ENCODE results near the gene ARHGAP42. TPM values are rescaled to one million over a fixed set of nuclear protein-coding genes. Genes with fewer than 3 reads are reported as not detected.
A peak's percentile ranks its signal among the peaks of the same experiment; 100 is the strongest.

The ARHGAP42 gene
- total and polyA plus RNA-seq, 4 donors: 3.8 to 17.2 (median 12.0) TPM

DNA sequence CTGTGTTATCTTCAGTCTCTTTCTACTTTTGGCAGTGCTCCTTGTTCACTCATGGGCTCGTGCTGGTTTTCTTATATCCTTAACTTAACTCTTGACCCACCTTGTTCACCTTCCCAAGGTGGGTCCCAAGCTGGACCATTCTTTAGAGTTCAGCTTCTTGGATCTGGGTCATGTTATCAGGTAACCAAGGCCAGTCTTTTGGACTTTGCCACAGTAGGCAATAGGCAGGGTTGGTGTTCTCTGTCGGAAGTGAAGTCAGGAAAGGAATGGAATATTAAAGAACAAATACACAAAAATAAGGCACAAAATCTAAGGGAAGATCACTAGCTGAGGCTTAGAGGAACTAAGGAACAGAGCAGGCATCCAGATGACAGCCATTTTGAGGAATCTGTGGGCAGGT lies 202.7 kb downstream of the ARHGAP42 start:
- Histone ChIP-seq H3K4me1 (ENCODE audit: control insufficient read depth in 4 of 4, insufficient read depth in 4 of 4, low read length in 3 of 4) (peaks cover 0 to 13% (median 5%) of the 10 kb centered on the region in 4 donors), H3K9ac (ENCODE audit: low read depth in 1 of 2, low read length in 2 of 2) (no peak overlapping the region), H3K4me3 (ENCODE audit: low read depth in 1 of 3, low read length in 3 of 3) (no peak overlapping the region), H3K27ac (ENCODE audit: low read depth in 1 of 2, low read length in 2 of 2) (no peak overlapping the region), H3K36me3 (ENCODE audit: control insufficient read depth in 4 of 4, insufficient read depth in 3 of 4, low read depth in 1 of 4, low read length in 3 of 4) (no peaks in the 10 kb centered on the region), H3K27me3 (ENCODE audit: control insufficient read depth in 4 of 4, insufficient read depth in 4 of 4, low read length in 3 of 4) (no peaks in the 10 kb centered on the region), H3K9me3 (ENCODE audit: control insufficient read depth in 4 of 4, low read length in 3 of 4) (no peaks in the 10 kb centered on the region)
- 34% methylated on average over 2 of the region's 2 CpGs for WGBS
- TF ChIP-seq, protein P1, sequence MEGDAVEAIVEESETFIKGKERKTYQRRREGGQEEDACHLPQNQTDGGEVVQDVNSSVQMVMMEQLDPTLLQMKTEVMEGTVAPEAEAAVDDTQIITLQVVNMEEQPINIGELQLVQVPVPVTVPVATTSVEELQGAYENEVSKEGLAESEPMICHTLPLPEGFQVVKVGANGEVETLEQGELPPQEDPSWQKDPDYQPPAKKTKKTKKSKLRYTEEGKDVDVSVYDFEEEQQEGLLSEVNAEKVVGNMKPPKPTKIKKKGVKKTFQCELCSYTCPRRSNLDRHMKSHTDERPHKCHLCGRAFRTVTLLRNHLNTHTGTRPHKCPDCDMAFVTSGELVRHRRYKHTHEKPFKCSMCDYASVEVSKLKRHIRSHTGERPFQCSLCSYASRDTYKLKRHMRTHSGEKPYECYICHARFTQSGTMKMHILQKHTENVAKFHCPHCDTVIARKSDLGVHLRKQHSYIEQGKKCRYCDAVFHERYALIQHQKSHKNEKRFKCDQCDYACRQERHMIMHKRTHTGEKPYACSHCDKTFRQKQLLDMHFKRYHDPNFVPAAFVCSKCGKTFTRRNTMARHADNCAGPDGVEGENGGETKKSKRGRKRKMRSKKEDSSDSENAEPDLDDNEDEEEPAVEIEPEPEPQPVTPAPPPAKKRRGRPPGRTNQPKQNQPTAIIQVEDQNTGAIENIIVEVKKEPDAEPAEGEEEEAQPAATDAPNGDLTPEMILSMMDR (IDR thresholded peaks at IDR 0.05; ENCODE audit: low read depth, low read length, missing input control): no peak
- TF ChIP-seq SP1 (IDR thresholded peaks at IDR 0.05): no peak
- TF ChIP-seq HNF4A (conservative IDR thresholded peaks at IDR 0.05): peak; percentile 37 to 42
- no peak for DNase-seq (ENCODE audit: low spot score)

DNA sequence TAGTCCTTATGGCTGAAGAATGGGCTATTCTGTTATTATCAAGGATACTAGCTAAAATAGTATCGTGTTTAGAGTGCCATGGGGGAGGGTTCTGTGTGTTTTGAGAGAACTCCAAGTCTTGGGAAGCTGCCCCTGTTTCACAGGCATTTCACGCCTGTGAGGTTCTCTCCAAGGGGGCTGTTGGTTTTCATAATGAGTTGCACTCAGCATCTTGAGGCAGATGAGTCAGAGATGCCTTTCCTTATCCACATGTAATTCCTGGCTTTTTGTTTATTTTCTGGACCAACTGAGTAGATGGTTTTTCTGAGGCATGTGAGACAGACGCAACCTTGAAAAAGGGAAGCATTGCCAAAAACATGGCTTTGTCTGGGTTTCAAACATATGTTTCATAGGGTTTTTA lies 203.7 kb downstream of the ARHGAP42 start:
- H3K4me3 ChIP-seq (ENCODE audit: low read depth in 1 of 3, low read length in 3 of 3): no peak overlapping the region
- DNase-seq (ENCODE audit: low spot score): no peak
- 43% methylated on average over 3 of the region's 3 CpGs for WGBS
- TF ChIP-seq YY1 (IDR thresholded peaks at IDR 0.05): no peak
- TF ChIP-seq, protein P1 (IDR thresholded peaks at IDR 0.05; ENCODE audit: low read depth, low read length, missing input control): no peak
- no peak for TF ChIP-seq GABPA (IDR thresholded peaks at IDR 0.05 in 1 of 2, conservative IDR thresholded peaks at IDR 0.05 in 1 of 2)
- TF ChIP-seq, protein P2, sequence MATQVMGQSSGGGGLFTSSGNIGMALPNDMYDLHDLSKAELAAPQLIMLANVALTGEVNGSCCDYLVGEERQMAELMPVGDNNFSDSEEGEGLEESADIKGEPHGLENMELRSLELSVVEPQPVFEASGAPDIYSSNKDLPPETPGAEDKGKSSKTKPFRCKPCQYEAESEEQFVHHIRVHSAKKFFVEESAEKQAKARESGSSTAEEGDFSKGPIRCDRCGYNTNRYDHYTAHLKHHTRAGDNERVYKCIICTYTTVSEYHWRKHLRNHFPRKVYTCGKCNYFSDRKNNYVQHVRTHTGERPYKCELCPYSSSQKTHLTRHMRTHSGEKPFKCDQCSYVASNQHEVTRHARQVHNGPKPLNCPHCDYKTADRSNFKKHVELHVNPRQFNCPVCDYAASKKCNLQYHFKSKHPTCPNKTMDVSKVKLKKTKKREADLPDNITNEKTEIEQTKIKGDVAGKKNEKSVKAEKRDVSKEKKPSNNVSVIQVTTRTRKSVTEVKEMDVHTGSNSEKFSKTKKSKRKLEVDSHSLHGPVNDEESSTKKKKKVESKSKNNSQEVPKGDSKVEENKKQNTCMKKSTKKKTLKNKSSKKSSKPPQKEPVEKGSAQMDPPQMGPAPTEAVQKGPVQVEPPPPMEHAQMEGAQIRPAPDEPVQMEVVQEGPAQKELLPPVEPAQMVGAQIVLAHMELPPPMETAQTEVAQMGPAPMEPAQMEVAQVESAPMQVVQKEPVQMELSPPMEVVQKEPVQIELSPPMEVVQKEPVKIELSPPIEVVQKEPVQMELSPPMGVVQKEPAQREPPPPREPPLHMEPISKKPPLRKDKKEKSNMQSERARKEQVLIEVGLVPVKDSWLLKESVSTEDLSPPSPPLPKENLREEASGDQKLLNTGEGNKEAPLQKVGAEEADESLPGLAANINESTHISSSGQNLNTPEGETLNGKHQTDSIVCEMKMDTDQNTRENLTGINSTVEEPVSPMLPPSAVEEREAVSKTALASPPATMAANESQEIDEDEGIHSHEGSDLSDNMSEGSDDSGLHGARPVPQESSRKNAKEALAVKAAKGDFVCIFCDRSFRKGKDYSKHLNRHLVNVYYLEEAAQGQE (IDR thresholded peaks at IDR 0.05): no peak
- TF ChIP-seq, protein P3, sequence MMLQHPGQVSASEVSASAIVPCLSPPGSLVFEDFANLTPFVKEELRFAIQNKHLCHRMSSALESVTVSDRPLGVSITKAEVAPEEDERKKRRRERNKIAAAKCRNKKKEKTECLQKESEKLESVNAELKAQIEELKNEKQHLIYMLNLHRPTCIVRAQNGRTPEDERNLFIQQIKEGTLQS (IDR thresholded peaks at IDR 0.05): no peak
- TF ChIP-seq FOXA2 (IDR thresholded peaks at IDR 0.05): no peak
- no peak for TF ChIP-seq FOXA1 (IDR thresholded peaks at IDR 0.05)
- TF ChIP-seq, protein P4, sequence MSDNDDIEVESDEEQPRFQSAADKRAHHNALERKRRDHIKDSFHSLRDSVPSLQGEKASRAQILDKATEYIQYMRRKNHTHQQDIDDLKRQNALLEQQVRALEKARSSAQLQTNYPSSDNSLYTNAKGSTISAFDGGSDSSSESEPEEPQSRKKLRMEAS (IDR thresholded peaks at IDR 0.05): no peak
- no peak for TF ChIP-seq EGR1 (IDR thresholded peaks at IDR 0.05; ENCODE audit: low read depth in 2 of 2)
- TF ChIP-seq HNF4G (IDR thresholded peaks at IDR 0.05): no peak
- TF ChIP-seq SP1 (IDR thresholded peaks at IDR 0.05): no peak
- no peak for TF ChIP-seq TAF1 (conservative IDR thresholded peaks at IDR 0.05)
- no peak for TF ChIP-seq JUND (IDR thresholded peaks at IDR 0.05)
- no peak for TF ChIP-seq RXRA (IDR thresholded peaks at IDR 0.05)
- TF ChIP-seq, protein P5, sequence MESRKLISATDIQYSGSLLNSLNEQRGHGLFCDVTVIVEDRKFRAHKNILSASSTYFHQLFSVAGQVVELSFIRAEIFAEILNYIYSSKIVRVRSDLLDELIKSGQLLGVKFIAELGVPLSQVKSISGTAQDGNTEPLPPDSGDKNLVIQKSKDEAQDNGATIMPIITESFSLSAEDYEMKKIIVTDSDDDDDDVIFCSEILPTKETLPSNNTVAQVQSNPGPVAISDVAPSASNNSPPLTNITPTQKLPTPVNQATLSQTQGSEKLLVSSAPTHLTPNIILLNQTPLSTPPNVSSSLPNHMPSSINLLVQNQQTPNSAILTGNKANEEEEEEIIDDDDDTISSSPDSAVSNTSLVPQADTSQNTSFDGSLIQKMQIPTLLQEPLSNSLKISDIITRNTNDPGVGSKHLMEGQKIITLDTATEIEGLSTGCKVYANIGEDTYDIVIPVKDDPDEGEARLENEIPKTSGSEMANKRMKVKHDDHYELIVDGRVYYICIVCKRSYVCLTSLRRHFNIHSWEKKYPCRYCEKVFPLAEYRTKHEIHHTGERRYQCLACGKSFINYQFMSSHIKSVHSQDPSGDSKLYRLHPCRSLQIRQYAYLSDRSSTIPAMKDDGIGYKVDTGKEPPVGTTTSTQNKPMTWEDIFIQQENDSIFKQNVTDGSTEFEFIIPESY (IDR thresholded peaks at IDR 0.05): no peak
- no peak for TF ChIP-seq HNF4A (conservative IDR thresholded peaks at IDR 0.05)
- H3K36me3 ChIP-seq (ENCODE audit: control insufficient read depth in 4 of 4, insufficient read depth in 3 of 4, low read depth in 1 of 4, low read length in 3 of 4): no peaks in the 10 kb centered on the region
- H3K9me3 ChIP-seq (ENCODE audit: control insufficient read depth in 4 of 4, low read length in 3 of 4): no peaks in the 10 kb centered on the region
- no peak overlapping the region for H3K9ac ChIP-seq (ENCODE audit: low read depth in 1 of 2, low read length in 2 of 2)
- no peaks in the 10 kb centered on the region for H3K27me3 ChIP-seq (ENCODE audit: control insufficient read depth in 4 of 4, insufficient read depth in 4 of 4, low read length in 3 of 4)
- H3K27ac ChIP-seq (ENCODE audit: low read depth in 1 of 2, low read length in 2 of 2): no peak overlapping the region
- H3K4me1 ChIP-seq (ENCODE audit: control insufficient read depth in 4 of 4, insufficient read depth in 4 of 4, low read length in 3 of 4): peaks cover 0 to 13% (median 5%) of the 10 kb centered on the region in 4 donors

All from liver (tissue), 9 donors.